ENCODE data around the gene CDH13.

GRCh38 chr16:83847371-83848225, 1220.8 kb downstream of the CDH13 start:
- no peak for TF ChIP-seq CTCF (conservative IDR thresholded peaks at IDR 0.05; ENCODE audit: low read length)
- no peak for TF ChIP-seq EZH2phosphoT487 (IDR thresholded peaks at IDR 0.05; ENCODE audit: borderline replicate concordance, low read depth, low read length)

All from OCI-LY7 (cell line).